Neural progenitor cell (in vitro differentiated cells): ENCODE data around the gene CEACAM7. TPM values are rescaled to one million over a fixed set of nuclear protein-coding genes. Genes with fewer than 3 reads are reported as not detected.

Experiments
- DNase-seq: peaks from one replicate; pipeline ENCODE4 v3.0.0-alpha.2; 2016; ENCODE audit warnings: low spot score
- H2AFZ ChIP-seq: fragments of 200-600 bp; sonication (generic); replicated peaks from 2 replicates; pipeline ENCODE4 v1.6.1; 2016; ENCODE audit warnings: antibody characterized with exemption
- H3F3A ChIP-seq: fragments of 200-600 bp; sonication (generic); 2 replicates; pipeline ENCODE4 v1.6.1; 2016; ENCODE audit warnings: antibody characterized with exemption, low read depth
- H3K27ac ChIP-seq: fragments of 200-600 bp; sonication (generic); 2 replicates; pipeline ENCODE4 v1.5.1; 2016; ENCODE audit warnings: mild to moderate bottlenecking
- H3K27me3 ChIP-seq: fragments of 200-600 bp; sonication (generic); 2 replicates; pipeline ENCODE4 v1.6.1; 2016; ENCODE audit warnings: mild to moderate bottlenecking, moderate library complexity
- H3K36me3 ChIP-seq: fragments of 200-600 bp; sonication (generic); 2 replicates; pipeline ENCODE4 v1.5.1; 2016
- H3K4me1 ChIP-seq: fragments of 200-600 bp; sonication (generic); 2 replicates; pipeline ENCODE4 v1.6.1; 2016; ENCODE audit warnings: mixed run types
- H3K4me2 ChIP-seq: fragments of 200-600 bp; sonication (generic); 2 replicates; pipeline ENCODE4 v1.6.1; 2016
- H3K4me3 ChIP-seq: fragments of 200-600 bp; sonication (generic); 2 replicates; pipeline ENCODE4 v1.5.1; 2016
- H3K79me2 ChIP-seq: fragments of 200-600 bp; sonication (generic); 2 replicates; pipeline ENCODE4 v1.6.1; 2016; ENCODE audit warnings: low read depth
- H3K9ac ChIP-seq: fragments of 200-600 bp; sonication (generic); 2 replicates; pipeline ENCODE4 v1.6.1; 2016
- H3K9me3 ChIP-seq: fragments of 200-600 bp; sonication (generic); 2 replicates; pipeline ENCODE4 v1.5.1; 2016; ENCODE audit warnings: low read depth
- H4K20me1 ChIP-seq: fragments of 200-600 bp; sonication (generic); 2 replicates; pipeline ENCODE4 v1.6.1; 2016; ENCODE audit warnings: low read depth
- H3K27ac Mint-ChIP-seq: 3 replicates; pipeline ENCODE4 v1.8.0; 2021; ENCODE audit warnings: mixed read lengths
- H3K27me3 Mint-ChIP-seq: 2 replicates; pipeline ENCODE4 v1.8.0; 2022; ENCODE audit warnings: low read depth, mild to moderate bottlenecking, inconsistent platforms, moderate library complexity, mixed read lengths; ENCODE audit not compliant: insufficient read depth
- H3K36me3 Mint-ChIP-seq: 3 replicates; pipeline ENCODE4 v1.8.0; 2021; ENCODE audit warnings: mixed read lengths
- H3K4me1 Mint-ChIP-seq: 3 replicates; pipeline ENCODE4 v1.8.0; 2021; ENCODE audit warnings: mixed read lengths
- H3K4me3 Mint-ChIP-seq: 3 replicates; pipeline ENCODE4 v1.8.0; 2021; ENCODE audit warnings: mild to moderate bottlenecking, moderate library complexity, mixed read lengths
- H3K9me3 Mint-ChIP-seq: 3 replicates; pipeline ENCODE4 v1.8.0; 2020; ENCODE audit warnings: mixed read lengths
- EZH2 ChIP-seq: fragments of 200-600 bp; sonication (generic); IDR thresholded peaks from 2 replicates; pipeline ENCODE4 v1.6.1; 2017; ENCODE audit warnings: antibody characterized with exemption, mild to moderate bottlenecking, moderate library complexity
- EZH2phosphoT487 ChIP-seq: fragments of 200-600 bp; sonication (generic); IDR thresholded peaks from 2 replicates; pipeline ENCODE4 v1.6.1; 2017; ENCODE audit warnings: antibody characterized with exemption
- total RNA-seq: library from RNA; depleted of rRNA; stranded (reverse); fragments of >200 nt; gene quantifications from 2 replicates; pipeline ENCODE4 v1.2.3, GENCODE V29; 2015; ENCODE audit warnings: low replicate concordance
- TF ChIP-seq, protein P1 (sequence below): fragments of 200-600 bp; sonication (generic); IDR thresholded peaks from 2 replicates; pipeline ENCODE4 v1.5.1; 2017; ENCODE audit warnings: antibody characterized with exemption, mild to moderate bottlenecking

CEACAM7 gene
- total RNA-seq, 1 donor from 2014 or later = not detected

DNA sequence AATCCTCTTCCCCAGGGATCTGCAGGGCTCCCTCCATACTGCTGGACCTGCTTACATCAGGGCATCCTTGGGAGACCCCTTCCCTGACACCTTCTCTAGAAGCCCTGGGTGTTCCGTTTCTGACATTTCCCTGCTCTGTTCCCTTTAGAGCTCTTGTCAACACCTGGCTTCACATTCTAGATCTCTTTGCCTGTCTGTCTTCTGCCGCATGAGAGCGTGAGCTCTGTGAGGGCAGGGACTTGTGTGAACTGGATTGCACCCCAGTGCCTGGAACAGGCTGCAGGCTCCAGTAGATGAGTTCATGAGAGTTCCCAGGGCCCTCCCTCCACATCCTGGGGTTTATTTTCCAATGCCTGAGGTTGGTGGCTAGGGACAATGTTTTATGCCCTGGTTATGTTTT is 651 bp downstream of the CEACAM7 start:
- Histone ChIP-seq H2AFZ (no peak overlapping the region), H3K9me3 (peaks cover 4% of the 10 kb centered on the region), H3K4me3 (no peak overlapping the region), H4K20me1 (no peaks in the 10 kb centered on the region), H3K4me1 (no peaks in the 10 kb centered on the region), H3K27me3 (no peaks in the 10 kb centered on the region), H3K27ac (no peak overlapping the region), H3K4me2 (no peak overlapping the region), H3K79me2 (no peaks in the 10 kb centered on the region), H3K36me3 (no peaks in the 10 kb centered on the region), H3K9ac (no peak overlapping the region), H3F3A (no peaks in the 10 kb centered on the region)
- TF ChIP-seq, protein P1, sequence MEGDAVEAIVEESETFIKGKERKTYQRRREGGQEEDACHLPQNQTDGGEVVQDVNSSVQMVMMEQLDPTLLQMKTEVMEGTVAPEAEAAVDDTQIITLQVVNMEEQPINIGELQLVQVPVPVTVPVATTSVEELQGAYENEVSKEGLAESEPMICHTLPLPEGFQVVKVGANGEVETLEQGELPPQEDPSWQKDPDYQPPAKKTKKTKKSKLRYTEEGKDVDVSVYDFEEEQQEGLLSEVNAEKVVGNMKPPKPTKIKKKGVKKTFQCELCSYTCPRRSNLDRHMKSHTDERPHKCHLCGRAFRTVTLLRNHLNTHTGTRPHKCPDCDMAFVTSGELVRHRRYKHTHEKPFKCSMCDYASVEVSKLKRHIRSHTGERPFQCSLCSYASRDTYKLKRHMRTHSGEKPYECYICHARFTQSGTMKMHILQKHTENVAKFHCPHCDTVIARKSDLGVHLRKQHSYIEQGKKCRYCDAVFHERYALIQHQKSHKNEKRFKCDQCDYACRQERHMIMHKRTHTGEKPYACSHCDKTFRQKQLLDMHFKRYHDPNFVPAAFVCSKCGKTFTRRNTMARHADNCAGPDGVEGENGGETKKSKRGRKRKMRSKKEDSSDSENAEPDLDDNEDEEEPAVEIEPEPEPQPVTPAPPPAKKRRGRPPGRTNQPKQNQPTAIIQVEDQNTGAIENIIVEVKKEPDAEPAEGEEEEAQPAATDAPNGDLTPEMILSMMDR = no peak
- TF ChIP-seq EZH2phosphoT487 (no peak), EZH2 (no peak)
- no peak for DNase-seq
- no peaks in the 10 kb centered on the region for H3K9me3 Mint-ChIP-seq
- H3K27ac Mint-ChIP-seq = no peak overlapping the region
- peaks cover 11% of the 10 kb centered on the region for H3K27me3 Mint-ChIP-seq
- no peak overlapping the region for H3K4me3 Mint-ChIP-seq
- no peaks in the 10 kb centered on the region for H3K36me3 Mint-ChIP-seq
- no peaks in the 10 kb centered on the region for H3K4me1 Mint-ChIP-seq

DNA sequence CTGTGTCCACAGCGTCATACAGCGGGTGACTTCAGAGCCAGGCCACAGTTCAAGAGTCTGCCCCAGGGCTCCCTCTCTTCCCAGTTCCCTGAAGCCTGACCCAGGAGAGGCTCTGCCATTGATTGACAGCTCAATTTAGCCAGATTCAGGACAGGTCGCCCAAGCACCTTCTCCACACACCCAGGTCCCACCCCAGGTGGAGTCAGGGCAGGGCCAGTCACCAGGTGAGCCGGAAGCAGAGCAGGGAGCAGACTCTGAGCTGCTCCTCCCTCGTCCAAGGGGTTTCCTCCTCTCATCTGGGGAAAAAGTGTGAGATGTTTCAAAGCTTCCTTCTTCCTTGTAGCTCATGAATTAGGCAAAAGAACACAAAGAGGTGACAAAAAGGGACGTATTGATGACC is 5.6 kb downstream of the CEACAM7 start:
- Histone ChIP-seq H3K4me1 (no peaks in the 10 kb centered on the region), H3K4me3 (no peak overlapping the region), H3K9me3 (peaks cover 12% of the 10 kb centered on the region), H4K20me1 (no peaks in the 10 kb centered on the region), H3F3A (no peaks in the 10 kb centered on the region), H2AFZ (no peak overlapping the region), H3K9ac (no peak overlapping the region), H3K79me2 (no peaks in the 10 kb centered on the region), H3K27ac (no peak overlapping the region), H3K27me3 (no peaks in the 10 kb centered on the region), H3K36me3 (no peaks in the 10 kb centered on the region), H3K4me2 (no peak overlapping the region)
- no peaks in the 10 kb centered on the region for H3K4me1 Mint-ChIP-seq
- no peak for TF ChIP-seq EZH2phosphoT487
- TF ChIP-seq EZH2 = no peak
- TF ChIP-seq, protein P1 = no peak
- no peak overlapping the region for H3K4me3 Mint-ChIP-seq
- no peak for DNase-seq
- no peaks in the 10 kb centered on the region for H3K9me3 Mint-ChIP-seq
- no peaks in the 10 kb centered on the region for H3K36me3 Mint-ChIP-seq
- H3K27ac Mint-ChIP-seq = no peak overlapping the region
- H3K27me3 Mint-ChIP-seq = peaks cover 10% of the 10 kb centered on the region

DNA sequence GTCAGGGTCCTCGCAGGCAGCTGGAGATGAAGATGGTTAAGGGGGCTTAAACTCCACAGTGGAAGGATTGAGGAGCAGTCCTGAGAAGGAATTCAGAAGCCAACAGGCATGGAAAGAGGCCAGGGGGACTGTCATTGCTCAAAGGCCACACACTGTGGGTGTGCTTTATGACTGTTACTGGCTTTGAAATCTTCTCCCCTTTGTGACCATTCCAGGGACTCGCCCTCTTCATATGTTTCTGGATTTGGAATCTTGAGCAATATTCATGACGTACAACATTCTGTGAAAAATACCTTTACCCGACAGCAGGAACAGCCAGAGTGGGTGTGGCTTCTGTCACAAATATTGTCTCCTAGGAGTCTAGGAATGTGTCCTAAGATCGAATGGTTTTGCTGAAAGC is 16.6 kb downstream of the CEACAM7 start:
- no peaks in the 10 kb centered on the region for H3K79me2 ChIP-seq
- TF ChIP-seq EZH2 (no peak), EZH2phosphoT487 (no peak)
- TF ChIP-seq, protein P1 = no peak
- Mint-ChIP-seq H3K27me3 (peaks cover 3% of the 10 kb centered on the region), H3K36me3 (no peaks in the 10 kb centered on the region), H3K4me1 (no peaks in the 10 kb centered on the region), H3K27ac (no peak overlapping the region), H3K4me3 (no peak overlapping the region), H3K9me3 (no peaks in the 10 kb centered on the region)
- DNase-seq = no peak
- no peak overlapping the region for H3K27ac ChIP-seq
- H3K36me3 ChIP-seq = no peaks in the 10 kb centered on the region
- H3K9ac ChIP-seq = no peak overlapping the region
- H3K27me3 ChIP-seq = no peaks in the 10 kb centered on the region
- H2AFZ ChIP-seq = no peak overlapping the region
- peaks cover 18% of the 10 kb centered on the region for H3K9me3 ChIP-seq
- H3K4me3 ChIP-seq = no peak overlapping the region
- no peaks in the 10 kb centered on the region for H3K4me1 ChIP-seq
- no peaks in the 10 kb centered on the region for H4K20me1 ChIP-seq
- no peaks in the 10 kb centered on the region for H3F3A ChIP-seq
- H3K4me2 ChIP-seq = no peak overlapping the region

DNA sequence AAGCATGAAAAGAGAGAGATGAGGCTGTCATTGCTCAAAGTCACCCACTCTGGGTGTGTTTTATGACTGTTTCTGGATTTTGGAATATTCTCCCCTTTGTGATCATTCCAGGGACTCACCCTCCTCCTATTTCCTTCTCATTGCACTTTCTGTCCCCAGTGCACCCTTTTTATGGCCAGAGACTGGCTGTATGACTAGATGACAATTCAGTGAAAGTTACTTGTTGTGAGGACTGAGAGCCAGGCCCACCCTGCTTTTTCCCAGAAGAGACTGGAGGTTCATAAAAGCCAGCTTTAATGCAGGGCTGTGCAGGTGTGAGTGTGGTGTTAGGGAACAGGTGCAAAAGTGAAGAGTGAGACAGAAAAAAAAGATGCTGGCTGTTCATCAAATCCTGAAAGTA is 17.3 kb downstream of the CEACAM7 start:
- H3K9ac ChIP-seq = no peak overlapping the region
- Mint-ChIP-seq H3K27me3 (peaks cover 5% of the 10 kb centered on the region), H3K27ac (no peak overlapping the region), H3K4me1 (no peaks in the 10 kb centered on the region), H3K36me3 (no peaks in the 10 kb centered on the region), H3K9me3 (peaks cover 2% of the 10 kb centered on the region), H3K4me3 (no peak overlapping the region)
- H3F3A ChIP-seq = no peaks in the 10 kb centered on the region
- no peak overlapping the region for H2AFZ ChIP-seq
- DNase-seq = no peak
- no peak overlapping the region for H3K4me3 ChIP-seq
- no peaks in the 10 kb centered on the region for H3K36me3 ChIP-seq
- TF ChIP-seq EZH2phosphoT487 (no peak), EZH2 (no peak)
- TF ChIP-seq, protein P1 = no peak
- H3K9me3 ChIP-seq = peaks cover 24% of the 10 kb centered on the region
- H4K20me1 ChIP-seq = no peaks in the 10 kb centered on the region
- no peaks in the 10 kb centered on the region for H3K4me1 ChIP-seq
- H3K27me3 ChIP-seq = no peaks in the 10 kb centered on the region
- H3K27ac ChIP-seq = no peak overlapping the region
- H3K4me2 ChIP-seq = no peak overlapping the region
- no peaks in the 10 kb centered on the region for H3K79me2 ChIP-seq
